Measurements from ENCODE around the gene KDM4F.

KDM4F gene

GRCh38 chr11:95092549-95093324 lies 43.5 kb downstream of the KDM4F start:
- FAIRE-seq, result no peak

- FAIRE-seq, result no peak
Measured at GRCh38 chr11:95093548-95093947, 44.3 kb downstream of the KDM4F start.

GRCh38 chr11:95095858-95096587 lies 46.8 kb downstream of the KDM4F start:
- no peak for FAIRE-seq

GRCh38 chr11:95097209-95097608 lies 48.0 kb downstream of the KDM4F start:
- no peak for FAIRE-seq

GRCh38 chr11:95098826-95099225 lies 49.6 kb downstream of the KDM4F start:
- FAIRE-seq, result no peak

GRCh38 chr11:95100191-95100648 lies 51.0 kb downstream of the KDM4F start:
- no peak for FAIRE-seq
